ENCODE measurements around the gene NUBP2.
A peak's percentile ranks its signal among the peaks of the same experiment; 100 is the strongest.

NUBP2 gene

GRCh38 chr16:1781254-1781653 lies 1.5 kb upstream of the NUBP2 start:
- Histone ChIP-seq H3K27me3 (ENCODE audit: low read depth, low read length) (no peaks in the 10 kb centered on the region), H3K27ac (ENCODE audit: low read length) (no peak overlapping the region), H3K4me1 (ENCODE audit: control insufficient read depth in 1 of 2, insufficient read depth in 2 of 2, low read length in 2 of 2) (peaks cover 6 to 42% of the 10 kb centered on the region in 2 donors), H3K36me3 (ENCODE audit: control insufficient read depth in 1 of 2, insufficient read depth in 2 of 2, low read length in 2 of 2) (peaks cover 0 to 30% of the 10 kb centered on the region in 2 donors), H3K9me3 (ENCODE audit: control insufficient read depth in 1 of 2, low read length in 2 of 2) (no peaks in the 10 kb centered on the region), H3K4me3 (ENCODE audit: low read depth in 1 of 2, low read length in 2 of 2) (peak overlapping the region; percentile 50 to 93)

GRCh38 chr16:1781758-1782407 lies 877 bp upstream of the NUBP2 start:
- Histone ChIP-seq H3K9me3 (ENCODE audit: control insufficient read depth in 1 of 2, low read length in 2 of 2) (no peaks in the 10 kb centered on the region), H3K36me3 (ENCODE audit: control insufficient read depth in 1 of 2, insufficient read depth in 2 of 2, low read length in 2 of 2) (peaks cover 0 to 30% of the 10 kb centered on the region in 2 donors), H3K27me3 (ENCODE audit: low read depth, low read length) (no peaks in the 10 kb centered on the region), H3K4me1 (ENCODE audit: control insufficient read depth in 1 of 2, insufficient read depth in 2 of 2, low read length in 2 of 2) (peaks cover 6 to 45% of the 10 kb centered on the region in 2 donors), H3K4me3 (ENCODE audit: low read depth in 1 of 2, low read length in 2 of 2) (peak overlapping the region; percentile 50 to 93), H3K27ac (ENCODE audit: low read length) (no peak overlapping the region)

- H3K4me1 ChIP-seq (ENCODE audit: control insufficient read depth in 1 of 2, insufficient read depth in 2 of 2, low read length in 2 of 2), result peaks cover 6 to 41% of the 10 kb centered on the region in 2 donors
- peaks cover 0 to 44% of the 10 kb centered on the region in 2 donors for H3K36me3 ChIP-seq (ENCODE audit: control insufficient read depth in 1 of 2, insufficient read depth in 2 of 2, low read length in 2 of 2)
- no peak overlapping the region for H3K27ac ChIP-seq (ENCODE audit: low read length)
Measured at GRCh38 chr16:1784977-1785845, 2.5 kb downstream of the NUBP2 start.

GRCh38 chr16:1785846-1786170 lies 3.0 kb downstream of the NUBP2 start:
- H3K27ac ChIP-seq (ENCODE audit: low read length), result no peak overlapping the region
- H3K4me1 ChIP-seq (ENCODE audit: control insufficient read depth in 1 of 2, insufficient read depth in 2 of 2, low read length in 2 of 2), result peaks cover 6 to 39% of the 10 kb centered on the region in 2 donors
- H3K27me3 ChIP-seq (ENCODE audit: low read depth, low read length), result no peaks in the 10 kb centered on the region
- no peaks in the 10 kb centered on the region for H3K9me3 ChIP-seq (ENCODE audit: control insufficient read depth in 1 of 2, low read length in 2 of 2)
- peaks cover 0 to 48% of the 10 kb centered on the region in 2 donors for H3K36me3 ChIP-seq (ENCODE audit: control insufficient read depth in 1 of 2, insufficient read depth in 2 of 2, low read length in 2 of 2)
- H3K4me3 ChIP-seq (ENCODE audit: low read depth in 1 of 2, low read length in 2 of 2), result no peak overlapping the region

More at GRCh38 chr16:1784977-1785845, 2.5 kb downstream of the NUBP2 start:
- H3K4me3 ChIP-seq (ENCODE audit: low read depth in 1 of 2, low read length in 2 of 2), result no peak overlapping the region
- H3K27me3 ChIP-seq (ENCODE audit: low read depth, low read length), result no peaks in the 10 kb centered on the region
- no peaks in the 10 kb centered on the region for H3K9me3 ChIP-seq (ENCODE audit: control insufficient read depth in 1 of 2, low read length in 2 of 2)

GRCh38 chr16:1786242-1787055 lies 3.7 kb downstream of the NUBP2 start:
- Histone ChIP-seq H3K4me3 (ENCODE audit: low read depth in 1 of 2, low read length in 2 of 2) (no peak overlapping the region), H3K36me3 (ENCODE audit: control insufficient read depth in 1 of 2, insufficient read depth in 2 of 2, low read length in 2 of 2) (peaks cover 0 to 55% of the 10 kb centered on the region in 2 donors), H3K27me3 (ENCODE audit: low read depth, low read length) (no peaks in the 10 kb centered on the region), H3K9me3 (ENCODE audit: control insufficient read depth in 1 of 2, low read length in 2 of 2) (no peaks in the 10 kb centered on the region), H3K4me1 (ENCODE audit: control insufficient read depth in 1 of 2, insufficient read depth in 2 of 2, low read length in 2 of 2) (peaks cover 1 to 33% of the 10 kb centered on the region in 2 donors), H3K27ac (ENCODE audit: low read length) (no peak overlapping the region)

GRCh38 chr16:1787056-1787321 lies 4.2 kb downstream of the NUBP2 start:
- Histone ChIP-seq H3K27me3 (ENCODE audit: low read depth, low read length) (no peaks in the 10 kb centered on the region), H3K9me3 (ENCODE audit: control insufficient read depth in 1 of 2, low read length in 2 of 2) (no peaks in the 10 kb centered on the region), H3K36me3 (ENCODE audit: control insufficient read depth in 1 of 2, insufficient read depth in 2 of 2, low read length in 2 of 2) (peaks cover 0 to 58% of the 10 kb centered on the region in 2 donors), H3K4me1 (ENCODE audit: control insufficient read depth in 1 of 2, insufficient read depth in 2 of 2, low read length in 2 of 2) (peaks cover 0 to 27% of the 10 kb centered on the region in 2 donors), H3K4me3 (ENCODE audit: low read depth in 1 of 2, low read length in 2 of 2) (no peak overlapping the region), H3K27ac (ENCODE audit: low read length) (no peak overlapping the region)

GRCh38 chr16:1787322-1788094 lies 4.7 kb downstream of the NUBP2 start:
- no peaks in the 10 kb centered on the region for H3K27me3 ChIP-seq (ENCODE audit: low read depth, low read length)
- H3K36me3 ChIP-seq (ENCODE audit: control insufficient read depth in 1 of 2, insufficient read depth in 2 of 2, low read length in 2 of 2), result peaks cover 0 to 58% of the 10 kb centered on the region in 2 donors
- peaks cover 0 to 27% of the 10 kb centered on the region in 2 donors for H3K4me1 ChIP-seq (ENCODE audit: control insufficient read depth in 1 of 2, insufficient read depth in 2 of 2, low read length in 2 of 2)
- no peaks in the 10 kb centered on the region for H3K9me3 ChIP-seq (ENCODE audit: control insufficient read depth in 1 of 2, low read length in 2 of 2)
- no peak overlapping the region for H3K4me3 ChIP-seq (ENCODE audit: low read depth in 1 of 2, low read length in 2 of 2)
- H3K27ac ChIP-seq (ENCODE audit: low read length), result no peak overlapping the region

- peaks cover 0 to 58% of the 10 kb centered on the region in 2 donors for H3K36me3 ChIP-seq (ENCODE audit: control insufficient read depth in 1 of 2, insufficient read depth in 2 of 2, low read length in 2 of 2)
- H3K27me3 ChIP-seq (ENCODE audit: low read depth, low read length), result no peaks in the 10 kb centered on the region
- no peaks in the 10 kb centered on the region for H3K9me3 ChIP-seq (ENCODE audit: control insufficient read depth in 1 of 2, low read length in 2 of 2)
- H3K4me3 ChIP-seq (ENCODE audit: low read depth in 1 of 2, low read length in 2 of 2), result no peak overlapping the region
- no peak overlapping the region for H3K27ac ChIP-seq (ENCODE audit: low read length)
- peaks cover 0 to 27% of the 10 kb centered on the region in 2 donors for H3K4me1 ChIP-seq (ENCODE audit: control insufficient read depth in 1 of 2, insufficient read depth in 2 of 2, low read length in 2 of 2)
Measured at GRCh38 chr16:1788095-1788707, 5.4 kb downstream of the NUBP2 start.

GRCh38 chr16:1788708-1789100 lies 5.9 kb downstream of the NUBP2 start:
- H3K9me3 ChIP-seq (ENCODE audit: control insufficient read depth in 1 of 2, low read length in 2 of 2), result no peaks in the 10 kb centered on the region
- H3K4me1 ChIP-seq (ENCODE audit: control insufficient read depth in 1 of 2, insufficient read depth in 2 of 2, low read length in 2 of 2), result peaks cover 0 to 23% of the 10 kb centered on the region in 2 donors
- peaks cover 0 to 58% of the 10 kb centered on the region in 2 donors for H3K36me3 ChIP-seq (ENCODE audit: control insufficient read depth in 1 of 2, insufficient read depth in 2 of 2, low read length in 2 of 2)
- no peak overlapping the region for H3K4me3 ChIP-seq (ENCODE audit: low read depth in 1 of 2, low read length in 2 of 2)
- no peaks in the 10 kb centered on the region for H3K27me3 ChIP-seq (ENCODE audit: low read depth, low read length)
- H3K27ac ChIP-seq (ENCODE audit: low read length), result no peak overlapping the region

- H3K27me3 ChIP-seq (ENCODE audit: low read depth, low read length), result no peaks in the 10 kb centered on the region
- H3K4me3 ChIP-seq (ENCODE audit: low read depth in 1 of 2, low read length in 2 of 2), result no peak overlapping the region
- H3K36me3 ChIP-seq (ENCODE audit: control insufficient read depth in 1 of 2, insufficient read depth in 2 of 2, low read length in 2 of 2), result peaks cover 0 to 58% of the 10 kb centered on the region in 2 donors
- H3K9me3 ChIP-seq (ENCODE audit: control insufficient read depth in 1 of 2, low read length in 2 of 2), result no peaks in the 10 kb centered on the region
- H3K4me1 ChIP-seq (ENCODE audit: control insufficient read depth in 1 of 2, insufficient read depth in 2 of 2, low read length in 2 of 2), result peaks cover 0 to 13% of the 10 kb centered on the region in 2 donors
- no peak overlapping the region for H3K27ac ChIP-seq (ENCODE audit: low read length)
Measured at GRCh38 chr16:1789643-1790045, 6.9 kb downstream of the NUBP2 start.

Data from muscle layer of duodenum (tissue), 2 donors.